ENCODE data around the gene C3AR1. TPM values are rescaled to one million over a fixed set of nuclear protein-coding genes. Genes with fewer than 3 reads are reported as not detected.
A peak's percentile ranks its signal among the peaks of the same experiment; 100 is the strongest.
"Not testable (repeated sequence)": the region's sequence is repeated elsewhere in the genome, so short reads cannot be mapped to it uniquely, and the experiment has no call there.

C3AR1 gene
- total RNA-seq, 1 experiment from 2014 or later = not detected

GRCh38 chr12:8028267-8028666 is 37.9 kb downstream of the C3AR1 start:
- intact Hi-C loops (cut with micrococcal nuclease) = no loop called here
- TF ChIP-seq CTCF (IDR thresholded peaks at IDR 0.05; ENCODE audit: unreplicated experiment) = no peak
- Mint-ChIP-seq H3K4me1 (ENCODE audit: insufficient read depth, unreplicated experiment) (no peaks in the 10 kb centered on the region), H3K9me3 (ENCODE audit: unreplicated experiment) (no peaks in the 10 kb centered on the region), H3K36me3 (ENCODE audit: insufficient read depth, unreplicated experiment) (peaks cover 10% of the 10 kb centered on the region), H3K27ac (ENCODE audit: low read depth, unreplicated experiment) (no peak overlapping the region), H3K4me3 (ENCODE audit: unreplicated experiment) (no peak overlapping the region), H3K27me3 (ENCODE audit: insufficient read depth, unreplicated experiment) (no peaks in the 10 kb centered on the region)
- DNase-seq (ENCODE audit: unreplicated experiment) = no peak
- CTCF ChIA-PET = interaction anchor here (0.6 to 1.6 kb wide), 3 partner anchors 13 to 862 kb away, joined by 3 to 4 read pairs (median 3); no protein-coding TSS in a partner anchor
- no TSS peak for BruUV-seq (replicated peaks)
- POLR2A ChIA-PET = interaction anchor here (0.7 to 2.0 kb wide), 4 partner anchors 10 to 52 kb away, joined by 3 to 15 read pairs (median 6); no protein-coding TSS in a partner anchor

- TF ChIP-seq CTCF (IDR thresholded peaks at IDR 0.05; ENCODE audit: unreplicated experiment) = no peak
- CTCF ChIA-PET = interaction anchor here (0.6 to 1.6 kb wide), 3 partner anchors 14 to 862 kb away, joined by 3 to 4 read pairs (median 3); no protein-coding TSS in a partner anchor
- H3K36me3 Mint-ChIP-seq (ENCODE audit: insufficient read depth, unreplicated experiment) = peaks cover 10% of the 10 kb centered on the region
- peak overlapping the region; percentile 99 for H3K4me3 Mint-ChIP-seq (ENCODE audit: unreplicated experiment)
- POLR2A ChIA-PET = interaction anchor here (0.7 to 2.0 kb wide), 6 partner anchors 10 to 55 kb away, joined by 3 to 15 read pairs (median 6); partner anchors contain the start of gene NECAP1
- no peak for DNase-seq (ENCODE audit: unreplicated experiment)
- BruUV-seq (replicated peaks) = no TSS peak
- no peaks in the 10 kb centered on the region for H3K27me3 Mint-ChIP-seq (ENCODE audit: insufficient read depth, unreplicated experiment)
- H3K27ac Mint-ChIP-seq (ENCODE audit: low read depth, unreplicated experiment) = peak overlapping the region; percentile 100
- no peaks in the 10 kb centered on the region for H3K4me1 Mint-ChIP-seq (ENCODE audit: insufficient read depth, unreplicated experiment)
- H3K9me3 Mint-ChIP-seq (ENCODE audit: unreplicated experiment) = no peaks in the 10 kb centered on the region
- intact Hi-C loops (cut with micrococcal nuclease) = no loop called here
These were observed 38.3 kb downstream of the C3AR1 start for GRCh38 chr12:8027856-8028255.

GRCh38 chr12:8026291-8026900 is 39.8 kb downstream of the C3AR1 start:
- ChIA-PET POLR2A (interaction anchor here (0.7 to 2.0 kb wide), 11 partner anchors 12 to 217 kb away, joined by 3 to 15 read pairs (median 4); partner anchors contain the start of gene NECAP1), CTCF (interaction anchor here (0.6 to 1.6 kb wide), 3 partner anchors 14 to 1248 kb away, joined by 3 to 5 read pairs (median 4); no protein-coding TSS in a partner anchor)
- Mint-ChIP-seq H3K27ac (ENCODE audit: low read depth, unreplicated experiment) (peak overlapping the region; percentile 100), H3K4me1 (ENCODE audit: insufficient read depth, unreplicated experiment) (no peaks in the 10 kb centered on the region), H3K27me3 (ENCODE audit: insufficient read depth, unreplicated experiment) (no peaks in the 10 kb centered on the region), H3K36me3 (ENCODE audit: insufficient read depth, unreplicated experiment) (peaks cover 10% of the 10 kb centered on the region), H3K4me3 (ENCODE audit: unreplicated experiment) (peak overlapping the region; percentile 99), H3K9me3 (ENCODE audit: unreplicated experiment) (no peaks in the 10 kb centered on the region)
- TF ChIP-seq CTCF (IDR thresholded peaks at IDR 0.05; ENCODE audit: unreplicated experiment) = no peak
- peak; percentile 99 for DNase-seq (ENCODE audit: unreplicated experiment)
- intact Hi-C loops (cut with micrococcal nuclease) = no loop called here
- no TSS peak for BruUV-seq (replicated peaks)

GRCh38 chr12:8018666-8019581 is 47.2 kb downstream of the C3AR1 start:
- H3K4me3 Mint-ChIP-seq (ENCODE audit: unreplicated experiment) = no peak overlapping the region
- CTCF ChIA-PET = interaction anchor here (0.6 kb wide), 1 partner anchor 10 kb away, joined by 4 read pairs; no protein-coding TSS in a partner anchor
- no peaks in the 10 kb centered on the region for H3K9me3 Mint-ChIP-seq (ENCODE audit: unreplicated experiment)
- no peak for DNase-seq (ENCODE audit: unreplicated experiment)
- H3K4me1 Mint-ChIP-seq (ENCODE audit: insufficient read depth, unreplicated experiment) = no peaks in the 10 kb centered on the region
- H3K36me3 Mint-ChIP-seq (ENCODE audit: insufficient read depth, unreplicated experiment) = no peaks in the 10 kb centered on the region
- intact Hi-C loops (cut with micrococcal nuclease) = no loop called here
- peaks cover 11% of the 10 kb centered on the region for H3K27me3 Mint-ChIP-seq (ENCODE audit: insufficient read depth, unreplicated experiment)
- BruUV-seq (replicated peaks) = no TSS peak
- POLR2A ChIA-PET = no interaction called here
- TF ChIP-seq CTCF (IDR thresholded peaks at IDR 0.05; ENCODE audit: unreplicated experiment) = no peak
- H3K27ac Mint-ChIP-seq (ENCODE audit: low read depth, unreplicated experiment) = no peak overlapping the region

GRCh38 chr12:8018213-8018612 is 47.9 kb downstream of the C3AR1 start:
- H3K9me3 Mint-ChIP-seq (ENCODE audit: unreplicated experiment); H3K27ac Mint-ChIP-seq (ENCODE audit: low read depth, unreplicated experiment); BruUV-seq (replicated peaks); H3K36me3 Mint-ChIP-seq (ENCODE audit: insufficient read depth, unreplicated experiment); H3K4me3 Mint-ChIP-seq (ENCODE audit: unreplicated experiment); DNase-seq (ENCODE audit: unreplicated experiment); POLR2A ChIA-PET; intact Hi-C loops (cut with micrococcal nuclease); CTCF ChIA-PET; H3K4me1 Mint-ChIP-seq (ENCODE audit: insufficient read depth, unreplicated experiment): not testable (repeated sequence)
- peaks cover 11% of the 10 kb centered on the region for H3K27me3 Mint-ChIP-seq (ENCODE audit: insufficient read depth, unreplicated experiment)
